Activated CD8-positive, alpha-beta T cell treated with anti-CD3 and anti-CD28 coated beads for 36 hours (primary cell): ENCODE results near the gene TLX3. TPM values are rescaled to one million over a fixed set of nuclear protein-coding genes. Genes with fewer than 3 reads are reported as not detected.

Experiments used
- ATAC-seq: fragments of 200-7000 bp; cut with Tn5 transposase; one replicate; pipeline ENCODE4 v1.10.0; 2021; ENCODE audit warnings: mild to moderate bottlenecking, moderate library complexity
- CTCF ChIA-PET: fragments of 350-600 bp; sonication (Branson Sonifier 250); formaldehyde crosslinking; loops from one replicate; lab custom pipeline; 2021; ENCODE audit warnings: antibody characterized with exemption; lab: Charles Lee
- POLR2A ChIA-PET: fragments of 350-600 bp; sonication (Branson Sonifier 250); formaldehyde crosslinking; loops from one replicate; lab custom pipeline; 2021; ENCODE audit warnings: antibody characterized with exemption; lab: Charles Lee
- DNase-seq: peaks from one replicate; pipeline ENCODE4 v3.0.0-alpha.2; 2020
- H3K27ac Mint-ChIP-seq: one replicate; pipeline ENCODE4 v1.8.0; 2021; ENCODE audit warnings: mild to moderate bottlenecking, mixed read lengths
- H3K27me3 Mint-ChIP-seq: one replicate; pipeline ENCODE4 v1.8.0; 2021; ENCODE audit warnings: mixed read lengths
- H3K36me3 Mint-ChIP-seq: one replicate; pipeline ENCODE4 v1.8.0; 2021; ENCODE audit warnings: low read depth, mixed read lengths
- H3K4me1 Mint-ChIP-seq: one replicate; pipeline ENCODE4 v1.8.0; 2021; ENCODE audit warnings: low read depth, mixed read lengths
- H3K4me3 Mint-ChIP-seq: one replicate; pipeline ENCODE4 v1.8.0; 2021; ENCODE audit warnings: mild to moderate bottlenecking, moderate library complexity, mixed read lengths
- H3K9me3 Mint-ChIP-seq: one replicate; pipeline ENCODE4 v1.8.0; 2021; ENCODE audit warnings: mixed read lengths
- CTCF ChIP-seq: fragments of 200-600 bp; IDR thresholded peaks from one replicate; pipeline ENCODE4 v1.8.0; 2022; ENCODE audit warnings: antibody characterized with exemption, mild to moderate bottlenecking
- intact Hi-C: fragments of 100-400 bp; cut with micrococcal nuclease; formaldehyde crosslinking; loops from one replicate; pipeline ENCODE4 v1.10.0; 2022
- total RNA-seq, 2 experiments: library from RNA; stranded (reverse); gene quantifications; one replicate each; pipeline ENCODE4 v1.2.3, GENCODE V29; 2021

TLX3 gene
- total RNA-seq, 2 experiments from 2014 or later: not detected

- H3K4me1 Mint-ChIP-seq: peaks cover 10% of the 10 kb centered on the region
- no peaks in the 10 kb centered on the region for H3K36me3 Mint-ChIP-seq
- H3K4me3 Mint-ChIP-seq: no peak overlapping the region
Measured at GRCh38 chr5:171268700-171269620, 40.1 kb upstream of the TLX3 start.

GRCh38 chr5:171269717-171270116 is 39.3 kb upstream of the TLX3 start:
- TF ChIP-seq CTCF: no peak
- DNase-seq (no peak), ATAC-seq (no peak)
- intact Hi-C loops: no loop called here
- Mint-ChIP-seq H3K27ac (no peak overlapping the region), H3K36me3 (no peaks in the 10 kb centered on the region), H3K4me3 (no peak overlapping the region), H3K4me1 (peaks cover 3% of the 10 kb centered on the region), H3K9me3 (no peaks in the 10 kb centered on the region), H3K27me3 (no peaks in the 10 kb centered on the region)
- CTCF ChIA-PET: no interaction called here
- POLR2A ChIA-PET: no interaction called here

More at GRCh38 chr5:171268700-171269620, 40.1 kb upstream of the TLX3 start:
- H3K9me3 Mint-ChIP-seq: no peaks in the 10 kb centered on the region
- H3K27me3 Mint-ChIP-seq: no peaks in the 10 kb centered on the region
- no peak for DNase-seq
- intact Hi-C loops: no loop called here
- ATAC-seq: no peak
- ChIA-PET CTCF (no interaction called here), POLR2A (no interaction called here)
- no peak for TF ChIP-seq CTCF
- H3K27ac Mint-ChIP-seq: no peak overlapping the region

- H3K4me1 Mint-ChIP-seq: no peaks in the 10 kb centered on the region
- intact Hi-C loops: no loop called here
- H3K27ac Mint-ChIP-seq: no peak overlapping the region
- H3K36me3 Mint-ChIP-seq: no peaks in the 10 kb centered on the region
- TF ChIP-seq CTCF: no peak
- ChIA-PET POLR2A (no interaction called here), CTCF (no interaction called here)
- DNase-seq: no peak
- no peak overlapping the region for H3K4me3 Mint-ChIP-seq
- ATAC-seq: no peak
- H3K9me3 Mint-ChIP-seq: no peaks in the 10 kb centered on the region
- H3K27me3 Mint-ChIP-seq: no peaks in the 10 kb centered on the region
Measured at GRCh38 chr5:171270136-171270535, 38.9 kb upstream of the TLX3 start.

- Mint-ChIP-seq H3K27me3 (no peaks in the 10 kb centered on the region), H3K27ac (no peak overlapping the region)
- POLR2A ChIA-PET: no interaction called here
Measured at GRCh38 chr5:171271798-171272197, 37.2 kb upstream of the TLX3 start.

More at GRCh38 chr5:171271798-171272197, 37.2 kb upstream of the TLX3 start:
- Mint-ChIP-seq H3K4me3 (no peak overlapping the region), H3K4me1 (no peaks in the 10 kb centered on the region), H3K9me3 (no peaks in the 10 kb centered on the region), H3K36me3 (no peaks in the 10 kb centered on the region)
- ATAC-seq: no peak
- no peak for TF ChIP-seq CTCF
- intact Hi-C loops: no loop called here
- no peak for DNase-seq
- CTCF ChIA-PET: interaction anchor here (0.9 to 1.3 kb wide), 2 partner anchors 10 to 20 kb away, joined by 3 read pairs; no protein-coding TSS in a partner anchor
